Small intestine (tissue), 7 donors: Measurements from ENCODE around the gene PDE4C. TPM values are rescaled to one million over a fixed set of nuclear protein-coding genes. Genes with fewer than 3 reads are reported as not detected.
A peak's percentile ranks its signal among the peaks of the same experiment; 100 is the strongest.

Source experiments
- DNase-seq, 2 donors: peaks; one replicate each; pipeline versions ENCODE4 v3.0.0 to v3.0.0-alpha.2; 2013
- FAIRE-seq: peaks from 2 replicates; lab custom pipeline; 2012; peaks lifted over from hg19 to GRCh38; lab: Jason Lieb, UNC
- H3K27ac ChIP-seq, 3 donors: one replicate each; pipeline ENCODE4 v1.5.1; 2013; ENCODE audit warnings: low read length in 2 of 3, mild to moderate bottlenecking in 2 of 3, control low read depth in 1 of 3, inconsistent platforms in 1 of 3, low read depth in 1 of 3, moderate library complexity in 1 of 3
- H3K27me3 ChIP-seq, 3 donors: one replicate each; pipeline ENCODE4 v1.6.1; 2013; ENCODE audit warnings: low read length in 3 of 3, inconsistent platforms in 1 of 3; ENCODE audit not compliant: control insufficient read depth in 3 of 3, insufficient read depth in 3 of 3
- H3K36me3 ChIP-seq, 3 donors: one replicate each; pipeline ENCODE4 v1.6.1; 2013; ENCODE audit warnings: low read length in 3 of 3, inconsistent platforms in 1 of 3, low read depth in 1 of 3, mild to moderate bottlenecking in 1 of 3, moderate library complexity in 1 of 3; ENCODE audit not compliant: control insufficient read depth in 3 of 3, insufficient read depth in 2 of 3
- H3K4me1 ChIP-seq, 3 donors: one replicate each; pipeline ENCODE4 v1.6.1; 2013; ENCODE audit warnings: low read length in 2 of 3, inconsistent platforms in 1 of 3, low read depth in 1 of 3, mild to moderate bottlenecking in 1 of 3, moderate library complexity in 1 of 3; ENCODE audit not compliant: control insufficient read depth in 3 of 3, insufficient read depth in 2 of 3
- H3K4me3 ChIP-seq, 3 donors: one replicate each; pipeline ENCODE4 v1.5.1; 2013; ENCODE audit warnings: low read length in 3 of 3, control low read depth in 1 of 3, inconsistent platforms in 1 of 3, low read depth in 1 of 3, mild to moderate bottlenecking in 1 of 3, moderate library complexity in 1 of 3
- H3K9me3 ChIP-seq, 2 donors: one replicate each; pipeline ENCODE4 v1.6.1; 2013; ENCODE audit warnings: low read depth in 1 of 2, low read length in 1 of 2; ENCODE audit not compliant: control insufficient read depth in 2 of 2, insufficient read depth in 1 of 2
- WGBS, 3 donors: extraction: QIAGEN DNeasy Blood & Tissue Kit; methylation state at CpG; one replicate each; pipeline ENCODE4 v1.1.7; 2013; 5-methylcytosine and 5-hydroxymethylcytosine counted together
- polyA plus RNA-seq, 4 donors: library from polyadenylated mRNA; stranded (reverse) in 3 of 4; unstranded in 1 of 4; fragments of 200-250 nt in 3 of 4; fragments of 120-200 nt in 1 of 4; gene quantifications; one replicate each; pipeline versions ENCODE4 v1.2.1 to v1.2.3, GENCODE V29; 2013
- donor health status: healthy with polysubstance abuse.
- donor health status: control.
- donor health status: control.
- donor health status: Bipolar disorder and iron deficiency.
- donor health status: healthy.

Gene PDE4C
- polyA plus RNA-seq, 4 donors, result 0.52 to 1.1 TPM; not detected in 2

GRCh38 chr19:18221815-18222725 lies 4.2 kb downstream of the PDE4C start:
- no peak for FAIRE-seq
- Histone ChIP-seq H3K27ac (no peak overlapping the region), H3K36me3 (no peaks in the 10 kb centered on the region), H3K4me1 (peaks cover 0 to 25% (median 8%) of the 10 kb centered on the region in 3 donors), H3K9me3 (peaks cover 0 to 6% of the 10 kb centered on the region in 2 donors), H3K27me3 (peaks cover 4 to 41% (median 17%) of the 10 kb centered on the region in 3 donors), H3K4me3 (no peak overlapping the region)
- DNase-seq, result no peak
- WGBS, 3 donors, result 78 to 86% (median 83%) methylated on average over 24 to 25 of the region's 25 CpGs

- Histone ChIP-seq H3K4me3 (no peak overlapping the region), H3K36me3 (no peaks in the 10 kb centered on the region), H3K9me3 (peaks cover 0 to 6% of the 10 kb centered on the region in 2 donors), H3K27ac (no peak overlapping the region), H3K4me1 (peaks cover 0 to 22% (median 4%) of the 10 kb centered on the region in 3 donors), H3K27me3 (peaks cover 4 to 29% (median 10%) of the 10 kb centered on the region in 3 donors)
- no peak for FAIRE-seq
- peak in 1 of 2 donors; percentile 39 for DNase-seq
- WGBS, 3 donors, result 2 to 9% (median 5%) methylated on average over 14 to 33 of the region's 33 CpGs
These were observed 5.5 kb downstream of the PDE4C start for GRCh38 chr19:18220632-18221275.

- peaks cover 0 to 15% (median 4%) of the 10 kb centered on the region in 3 donors for H3K4me1 ChIP-seq
- H3K9me3 ChIP-seq, result peaks cover 0 to 6% of the 10 kb centered on the region in 2 donors
- H3K27me3 ChIP-seq, result peaks cover 4 to 22% (median 4%) of the 10 kb centered on the region in 3 donors
- no peak for FAIRE-seq
- H3K27ac ChIP-seq, result no peak overlapping the region
- no peak overlapping the region for H3K4me3 ChIP-seq
- 47 to 67% (median 63%) methylated on average over 28 of the region's 28 CpGs for WGBS, 3 donors
- DNase-seq, result no peak
- H3K36me3 ChIP-seq, result no peaks in the 10 kb centered on the region
These were observed 6.2 kb downstream of the PDE4C start for GRCh38 chr19:18219911-18220631.

- WGBS, 3 donors, result 80 to 87% (median 84%) methylated on average over 3 of the region's 3 CpGs
- FAIRE-seq, result no peak
These were observed 7.6 kb downstream of the PDE4C start for GRCh38 chr19:18218600-18218999.

GRCh38 chr19:18218159-18218558 lies 8.1 kb downstream of the PDE4C start:
- H3K27me3 ChIP-seq, result peaks cover 2 to 11% (median 4%) of the 10 kb centered on the region in 3 donors
- peaks cover 0 to 6% of the 10 kb centered on the region in 2 donors for H3K9me3 ChIP-seq
- H3K4me1 ChIP-seq, result peaks cover 0 to 5% (median 0%) of the 10 kb centered on the region in 3 donors
- H3K4me3 ChIP-seq, result no peak overlapping the region
- DNase-seq (no peak), FAIRE-seq (no peak)
- no peak overlapping the region for H3K27ac ChIP-seq
- no peaks in the 10 kb centered on the region for H3K36me3 ChIP-seq
- 70 to 83% (median 79%) methylated on average over 17 of the region's 17 CpGs for WGBS, 3 donors

More at GRCh38 chr19:18218600-18218999, 7.6 kb downstream of the PDE4C start:
- H3K9me3 ChIP-seq, result peaks cover 0 to 6% of the 10 kb centered on the region in 2 donors
- H3K4me3 ChIP-seq, result no peak overlapping the region
- H3K36me3 ChIP-seq, result no peaks in the 10 kb centered on the region
- H3K27me3 ChIP-seq, result peaks cover 2 to 12% (median 4%) of the 10 kb centered on the region in 3 donors
- H3K27ac ChIP-seq, result no peak overlapping the region
- H3K4me1 ChIP-seq, result peaks cover 0 to 5% (median 0%) of the 10 kb centered on the region in 3 donors
- DNase-seq, result no peak

- H3K27ac ChIP-seq, result no peak overlapping the region
- WGBS, 3 donors, result 95 to 97% (median 96%) methylated on average over 8 of the region's 8 CpGs
- peaks cover 0 to 11% (median 2%) of the 10 kb centered on the region in 3 donors for H3K27me3 ChIP-seq
- FAIRE-seq (no peak), DNase-seq (no peak)
- peaks cover 0 to 6% of the 10 kb centered on the region in 2 donors for H3K9me3 ChIP-seq
- peaks cover 0 to 5% (median 0%) of the 10 kb centered on the region in 3 donors for H3K4me1 ChIP-seq
- no peaks in the 10 kb centered on the region for H3K36me3 ChIP-seq
- no peak overlapping the region for H3K4me3 ChIP-seq
These were observed 9.4 kb downstream of the PDE4C start for GRCh38 chr19:18216789-18217188.

- Histone ChIP-seq H3K27me3 (peaks cover 0 to 9% (median 0%) of the 10 kb centered on the region in 3 donors), H3K27ac (no peak overlapping the region), H3K4me1 (no peaks in the 10 kb centered on the region), H3K4me3 (no peak overlapping the region), H3K36me3 (no peaks in the 10 kb centered on the region), H3K9me3 (peaks cover 0 to 3% of the 10 kb centered on the region in 2 donors)
- DNase-seq (no peak), FAIRE-seq (no peak)
- 46 to 67% (median 53%) methylated on average over 7 of the region's 7 CpGs for WGBS, 3 donors
These were observed 11.3 kb downstream of the PDE4C start for GRCh38 chr19:18214779-18215433.
